Esophagus muscularis mucosa (tissue), 3 donors: ENCODE results near the gene GPR82.

Experiments used
- CTCF ChIP-seq, 3 experiments: fragments of 200-600 bp in 2 of 3; fragments of 450-650 bp in 1 of 3; sonication (generic) in 2 of 3; IDR thresholded peaks; one replicate each; pipeline ENCODE4 v1.5.1; 2017 to 2019; ENCODE audit warnings: antibody characterized with exemption in 3 of 3, mild to moderate bottlenecking in 2 of 3, moderate library complexity in 1 of 3
- POLR2AphosphoS5 ChIP-seq, 2 donors: sonication (generic); formaldehyde crosslinking; IDR thresholded peaks; one replicate each; pipeline ENCODE4 v1.6.1; 2017; ENCODE audit warnings: antibody characterized with exemption in 2 of 2

GRCh38 chrX:41705042-41705441, 18.9 kb upstream of the GPR82 start:
- TF ChIP-seq CTCF (IDR thresholded peaks at IDR 0.05) = no peak
- no peak for TF ChIP-seq POLR2AphosphoS5 (IDR thresholded peaks at IDR 0.05)
